ENCODE data around the gene KRT6B.

GRCh38 chr12:52426034-52426433, 25.9 kb downstream of the KRT6B start:
- TF ChIP-seq CTCF (conservative IDR thresholded peaks at IDR 0.05; ENCODE audit: low read depth, low read length) (no peak), EZH2 (IDR thresholded peaks at IDR 0.05; ENCODE audit: low read length, unreplicated experiment) (no peak), EZH2phosphoT487 (IDR thresholded peaks at IDR 0.05; ENCODE audit: borderline replicate concordance, low read length) (no peak)

All from PC-3 (cell line).